A549 (cell line): ENCODE measurements around the gene DRC7. TPM values are rescaled to one million over a fixed set of nuclear protein-coding genes. Genes with fewer than 3 reads are reported as not detected.
A peak's percentile ranks its signal among the peaks of the same experiment; 100 is the strongest.
"Not testable (repeated sequence)": the region's sequence is repeated elsewhere in the genome, so short reads cannot be mapped to it uniquely, and the experiment has no call there.

ENCODE experiments used
- ATAC-seq, 2 experiments: fragments of 200-7000 bp in 1 of 2; fragments of >200 bp in 1 of 2; cut with Nextera tagmentation in 1 of 2; cut with Tn5 transposase in 1 of 2; 3 replicates each; pipeline versions ENCODE4 v1.8.0 to v1.9.1; 2018 to 2020; ENCODE audit warnings: mild to moderate bottlenecking in 1 of 2, moderate library complexity in 1 of 2
- CTCF ChIA-PET: fragments of 300-600 bp; sonication (Branson Sonifier 250); formaldehyde crosslinking; extraction: SDS; loops from one replicate; lab custom pipeline; 2021; ENCODE audit warnings: antibody characterized with exemption, inconsistent platforms; lab: Yijun Ruan, JAX
- POLR2A ChIA-PET: fragments of 350-600 bp; formaldehyde crosslinking; extraction: SDS; loops from one replicate; lab custom pipeline; 2021; ENCODE audit warnings: antibody characterized with exemption, inconsistent platforms; lab: Yijun Ruan, JAX
- DNase-seq, 2 experiments: peaks; one replicate each; pipeline versions ENCODE4 v3.0.0 to v3.0.0-alpha.2; 2011 to 2016; ENCODE audit warnings: low read depth in 1 of 2, low spot score in 1 of 2
- FAIRE-seq: peaks from 2 replicates; lab custom pipeline; 2011; peaks lifted over from hg19 to GRCh38; lab: Jason Lieb, UNC
- H3K27ac ChIP-seq, 2 experiments: fragments of >200 bp; sonication (Bioruptor Twin); formaldehyde crosslinking; 3 replicates each; pipeline ENCODE4 v1.5.1; 2016 to 2017
- H3K4me1 ChIP-seq: fragments of >200 bp; sonication (Bioruptor Twin); formaldehyde crosslinking; 3 replicates; pipeline ENCODE4 v1.6.1; 2016
- H3K4me2 ChIP-seq: fragments of >200 bp; sonication (Bioruptor Twin); formaldehyde crosslinking; 3 replicates; pipeline ENCODE4 v1.6.1; 2016
- H3K4me3 ChIP-seq: fragments of >200 bp; sonication (Bioruptor Twin); formaldehyde crosslinking; 3 replicates; pipeline ENCODE4 v1.5.1; 2016
- H3K9me3 ChIP-seq: fragments of >200 bp; sonication (Bioruptor Twin); formaldehyde crosslinking; 3 replicates; pipeline ENCODE4 v1.6.1; 2016
- BCL3 ChIP-seq: fragments of >200 bp; sonication (Bioruptor Twin); formaldehyde crosslinking; IDR thresholded peaks from 3 replicates; pipeline ENCODE4 v1.6.1; 2016
- BHLHE40 ChIP-seq: IDR thresholded peaks from 2 replicates; pipeline ENCODE4 v1.6.1; 2012; ENCODE audit warnings: low read depth, low read length, inconsistent platforms
- CBX2 ChIP-seq: fragments of 200-600 bp; sonication (generic); IDR thresholded peaks from 2 replicates; pipeline ENCODE4 v1.6.1; 2016; ENCODE audit warnings: low read depth, mild to moderate bottlenecking, borderline replicate concordance
- CEBPB ChIP-seq, 2 experiments: fragments of >200 bp in 1 of 2; sonication (Bioruptor Twin) in 1 of 2; formaldehyde crosslinking in 1 of 2; IDR thresholded peaks; 2 replicates each; pipeline ENCODE4 v1.6.1; 2012 to 2016
- CHD2 ChIP-seq: fragments of 150-350 bp; IDR thresholded peaks from 2 replicates; pipeline ENCODE4 v1.6.1; 2014; ENCODE audit warnings: low read length; ENCODE audit not compliant: partially characterized antibody
- CHD4 ChIP-seq: fragments of 200-600 bp; sonication (generic); IDR thresholded peaks from 2 replicates; pipeline ENCODE4 v1.6.1; 2016; ENCODE audit warnings: antibody characterized with exemption, mild to moderate bottlenecking, borderline replicate concordance
- CTCF ChIP-seq: fragments of >200 bp; sonication (Bioruptor Twin); formaldehyde crosslinking; IDR thresholded peaks from 3 replicates; pipeline ENCODE4 v1.5.1; 2016
- E2F6 ChIP-seq: IDR thresholded peaks from 2 replicates; pipeline ENCODE4 v1.6.1; 2012; ENCODE audit warnings: low read depth, borderline replicate concordance
- ESRRA ChIP-seq: fragments of 150-350 bp; IDR thresholded peaks from 2 replicates; pipeline ENCODE4 v1.6.1; 2014; ENCODE audit warnings: mild to moderate bottlenecking, low read length, borderline replicate concordance
- FOSB ChIP-seq: fragments of 250-450 bp; sonication (Bioruptor Pico); IDR thresholded peaks from 2 replicates; pipeline ENCODE4 v1.5.0; 2020; ENCODE audit warnings: mild to moderate bottlenecking, moderate library complexity
- GATA3 ChIP-seq: IDR thresholded peaks from 2 replicates; pipeline ENCODE4 v1.6.1; 2012; ENCODE audit warnings: borderline replicate concordance
- HOXB13 ChIP-seq: fragments of 250-450 bp; sonication (Bioruptor Pico); IDR thresholded peaks from 2 replicates; pipeline ENCODE4 v1.5.0; 2020; ENCODE audit warnings: low read depth, mild to moderate bottlenecking, moderate library complexity
- JUN ChIP-seq, 2 experiments: fragments of >200 bp; sonication (Bioruptor Twin); formaldehyde crosslinking; IDR thresholded peaks; 2 replicates in 1 of 2; 3 replicates in 1 of 2; pipeline ENCODE4 v1.6.1; 2016 to 2017
- MAFK ChIP-seq: fragments of 450-650 bp; IDR thresholded peaks from 2 replicates; pipeline ENCODE4 v1.6.1; 2014; ENCODE audit not compliant: partially characterized antibody
- MAX ChIP-seq: IDR thresholded peaks from 2 replicates; pipeline ENCODE4 v1.6.1; 2012
- NR3C1 ChIP-seq: fragments of >200 bp; sonication (Bioruptor Twin); formaldehyde crosslinking; IDR thresholded peaks from 3 replicates; pipeline ENCODE4 v1.6.1; 2017
- PBX3 ChIP-seq: IDR thresholded peaks from 2 replicates; pipeline ENCODE4 v1.6.1; 2012
- PHF8 ChIP-seq: fragments of 200-600 bp; sonication (generic); IDR thresholded peaks from 2 replicates; pipeline ENCODE4 v1.6.1; 2016; ENCODE audit warnings: low read depth, mild to moderate bottlenecking, antibody characterized with exemption, moderate library complexity, borderline replicate concordance
- POLR2A ChIP-seq: IDR thresholded peaks from 2 replicates; pipeline ENCODE4 v1.6.1; 2012; ENCODE audit warnings: mild to moderate bottlenecking, low read length
- POLR2AphosphoS2 ChIP-seq: conservative IDR thresholded peaks from 2 replicates; pipeline ENCODE4 v1.6.1; 2012; ENCODE audit warnings: low read length, improper control_type of control experiment, inconsistent platforms
- RAD21 ChIP-seq, 2 experiments: fragments of >200 bp in 1 of 2; sonication (Bioruptor Twin) in 1 of 2; formaldehyde crosslinking in 1 of 2; IDR thresholded peaks in 1 of 2; conservative IDR thresholded peaks in 1 of 2; 2 replicates in 1 of 2; 3 replicates in 1 of 2; pipeline ENCODE4 v1.6.1; 2012 to 2018; ENCODE audit warnings: inconsistent platforms in 1 of 2
- RARB ChIP-seq: fragments of 250-450 bp; sonication (Bioruptor Pico); IDR thresholded peaks from 2 replicates; pipeline ENCODE4 v1.8.0; 2021; ENCODE audit warnings: mild to moderate bottlenecking, moderate library complexity
- RCOR1 ChIP-seq: fragments of 150-350 bp; IDR thresholded peaks from 2 replicates; pipeline ENCODE4 v1.6.1; 2014; ENCODE audit warnings: antibody characterized with exemption, low read length, low read depth
- RFX5 ChIP-seq: fragments of 450-650 bp; IDR thresholded peaks from 2 replicates; pipeline ENCODE4 v1.7.1; 2014; ENCODE audit warnings: antibody characterized with exemption, mild to moderate bottlenecking, moderate library complexity
- SMC3 ChIP-seq: fragments of >200 bp; sonication (Bioruptor Twin); formaldehyde crosslinking; IDR thresholded peaks from 3 replicates; pipeline ENCODE4 v1.6.1; 2018; ENCODE audit warnings: inconsistent platforms
- SREBF2 ChIP-seq: fragments of 450-650 bp; IDR thresholded peaks from 2 replicates; pipeline ENCODE4 v1.6.1; 2014; ENCODE audit warnings: mild to moderate bottlenecking, moderate library complexity
- USF2 ChIP-seq: fragments of 450-650 bp; IDR thresholded peaks from 2 replicates; pipeline ENCODE4 v1.6.1; 2014; ENCODE audit warnings: antibody characterized with exemption
- ZFP36 ChIP-seq: fragments of 450-650 bp; IDR thresholded peaks from 2 replicates; pipeline ENCODE4 v1.6.1; 2014; ENCODE audit warnings: borderline replicate concordance; ENCODE audit not compliant: partially characterized antibody
- WGBS: methylation state at CpG from one replicate; pipeline ENCODE4 v1.1.6; 2017; ENCODE audit errors: missing lambda C conversion rate; 5-methylcytosine and 5-hydroxymethylcytosine counted together
- polyA plus RNA-seq, 4 experiments: library from polyadenylated mRNA; depleted of rRNA in 3 of 4; stranded (reverse); fragments of >200 nt; fragmentation: RNase III in 1 of 4; extraction: RNeasy Plus Mini Kit Qiagen cat#74134 plus additional on column Dnase treatment in 1 of 4; gene quantifications; 2 replicates in 3 of 4; 3 replicates in 1 of 4; pipeline ENCODE4 v1.2.3, GENCODE V29; 2011 to 2017

DRC7 gene
- polyA plus RNA-seq, 2 of the 4 experiments (the other 2 are of a cell fraction): 0.10 to 0.28 TPM

GRCh38 chr16:57778658-57779057 lies 84.1 kb downstream of the DRC7 start:
- CTCF ChIA-PET: interaction anchor here (1.1 to 1.3 kb wide), 2 partner anchors 8 to 23 kb away, joined by 3 to 4 read pairs; partner anchors contain the start of gene KIFC3
- WGBS: 76% methylated on average over 5 of the region's 5 CpGs
- peak overlapping the region; percentile 44 to 74; a peak in 5 of 6 replicates for H3K27ac ChIP-seq

GRCh38 chr16:57779836-57780235 lies 85.2 kb downstream of the DRC7 start:
- Histone ChIP-seq H3K4me2 (peak overlapping the region; percentile 20; the same call in 1 of the 3 replicates), H3K4me1 (peaks cover 75% of the 10 kb centered on the region), H3K27ac (peak overlapping the region; percentile 32 to 74; a peak in 5 of 6 replicates)
- 0 out of 4 replicates have a peak, but pooled peaks of 1 of the 2 experiments have one; percentile 16 for TF ChIP-seq CEBPB (IDR thresholded peaks at IDR 0.05)
- H3K9me3 ChIP-seq, FAIRE-seq, H3K4me3 ChIP-seq, DNase-seq, CTCF ChIA-PET, ATAC-seq, POLR2A ChIA-PET: not testable (repeated sequence)
- 81% methylated on average over 5 of the region's 5 CpGs for WGBS

More at GRCh38 chr16:57778658-57779057, 84.1 kb downstream of the DRC7 start:
- no peaks in the 10 kb centered on the region for H3K9me3 ChIP-seq
- peak overlapping the region; percentile 20; the same call in 2 of the 3 replicates for H3K4me2 ChIP-seq
- DNase-seq (no peak), ATAC-seq (no peak), FAIRE-seq (no peak)
- peaks cover 74% of the 10 kb centered on the region for H3K4me1 ChIP-seq
- TF ChIP-seq NR3C1: no peak
- TF ChIP-seq POLR2A: no peak
- TF ChIP-seq USF2: no peak
- TF ChIP-seq SMC3: no peak
- TF ChIP-seq CHD4: no peak
- TF ChIP-seq RCOR1: no peak
- no peak for TF ChIP-seq CBX2
- TF ChIP-seq PBX3: no peak
- no peak for TF ChIP-seq BHLHE40
- no peak for TF ChIP-seq CHD2
- TF ChIP-seq RAD21 (conservative IDR thresholded peaks at IDR 0.05 in 1 of 2, IDR thresholded peaks at IDR 0.05 in 1 of 2): no peak
- no peak for TF ChIP-seq RFX5
- TF ChIP-seq PHF8: no peak
- no peak for TF ChIP-seq MAX
- no peak for TF ChIP-seq POLR2AphosphoS2
- no peak for TF ChIP-seq GATA3
- no peak for TF ChIP-seq FOSB (CRISPR knock-in tag)
- TF ChIP-seq RARB (CRISPR knock-in tag): no peak
- H3K4me3 ChIP-seq: no peak overlapping the region
- POLR2A ChIA-PET: interaction anchor here (1.3 kb wide), 1 partner anchor 8 kb away, joined by 3 read pairs; no protein-coding TSS in a partner anchor

GRCh38 chr16:57781349-57781740 lies 86.7 kb downstream of the DRC7 start:
- no peak for DNase-seq
- Histone ChIP-seq H3K27ac (peak overlapping the region in 1 of 2 experiments; percentile 76; a peak in 3 of 6 replicates), H3K9me3 (no peaks in the 10 kb centered on the region), H3K4me3 (no peak overlapping the region), H3K4me1 (peaks cover 74% of the 10 kb centered on the region), H3K4me2 (no peak overlapping the region)
- no peak for ATAC-seq
- 50% methylated on average over 1 of the region's 1 CpG for WGBS
- FAIRE-seq: no peak
- ChIA-PET POLR2A (interaction anchor here (1.1 kb wide), 2 partner anchors 16 to 19 kb away, joined by 3 to 6 read pairs; no protein-coding TSS in a partner anchor), CTCF (interaction anchor here (1.0 to 4.1 kb wide), 6 partner anchors 9 to 205 kb away, joined by 4 to 40 read pairs (median 6); no protein-coding TSS in a partner anchor)
- TF ChIP-seq SREBF2: no peak
- TF ChIP-seq CTCF: no peak
- no peak for TF ChIP-seq BCL3
- no peak for TF ChIP-seq PBX3
- TF ChIP-seq NR3C1: no peak
- no peak for TF ChIP-seq ESRRA
- TF ChIP-seq JUN (IDR thresholded peaks at IDR 0.05): no peak; a peak in 1 of 5 replicates
- TF ChIP-seq MAFK: no peak
- TF ChIP-seq HOXB13 (CRISPR knock-in tag): no peak
- no peak for TF ChIP-seq ZFP36
- TF ChIP-seq E2F6: no peak
- no peak for TF ChIP-seq CHD2
